GM18861 (cell line): ENCODE data around the gene PAX5.

Experiments
- ATAC-seq: cut with Tn5 transposase; IDR thresholded peaks from one replicate; pipeline ENCODE4 v1.9.1; 2021; ENCODE audit not compliant: unreplicated experiment

Gene PAX5

GRCh38 chr9:36839131-36839885 lies 194.8 kb downstream of the PAX5 start:
- no peak for ATAC-seq

- ATAC-seq: no peak
Observed at GRCh38 chr9:36837431-36838405, 196.3 kb downstream of the PAX5 start.

- no peak for ATAC-seq
Observed at GRCh38 chr9:36836486-36836885, 197.6 kb downstream of the PAX5 start.

GRCh38 chr9:36835271-36835996 lies 198.6 kb downstream of the PAX5 start:
- ATAC-seq: no peak

GRCh38 chr9:36834736-36835135 lies 199.3 kb downstream of the PAX5 start:
- ATAC-seq: no peak

- ATAC-seq: no peak
Observed at GRCh38 chr9:36833954-36834353, 200.1 kb downstream of the PAX5 start.

- ATAC-seq: no peak
Observed at GRCh38 chr9:36832164-36832795, 201.8 kb downstream of the PAX5 start.

GRCh38 chr9:36831381-36832161 lies 202.5 kb downstream of the PAX5 start:
- no peak for ATAC-seq

GRCh38 chr9:36828611-36829013 lies 205.5 kb downstream of the PAX5 start:
- ATAC-seq: no peak

- ATAC-seq: no peak
Observed at GRCh38 chr9:36827593-36827992, 206.5 kb downstream of the PAX5 start.

- ATAC-seq: no peak
Observed at GRCh38 chr9:36826581-36826980, 207.5 kb downstream of the PAX5 start.

GRCh38 chr9:36825179-36825578 lies 208.9 kb downstream of the PAX5 start:
- no peak for ATAC-seq

- no peak for ATAC-seq
Observed at GRCh38 chr9:36823934-36824333, 210.1 kb downstream of the PAX5 start.

GRCh38 chr9:36823466-36823865 lies 210.6 kb downstream of the PAX5 start:
- ATAC-seq: no peak

- ATAC-seq: no peak
Observed at GRCh38 chr9:36822201-36822600, 211.9 kb downstream of the PAX5 start.

GRCh38 chr9:36820392-36820861 lies 213.6 kb downstream of the PAX5 start:
- no peak for ATAC-seq

GRCh38 chr9:36818965-36819870 lies 214.8 kb downstream of the PAX5 start:
- ATAC-seq: no peak

- no peak for ATAC-seq
Observed at GRCh38 chr9:36818242-36818938, 215.7 kb downstream of the PAX5 start.
